GM23248 (cell line): ENCODE results near the gene STON2.

ENCODE experiments used
- EZH2 ChIP-seq: fragments of 200-600 bp; sonication (generic); IDR thresholded peaks from 2 replicates; pipeline ENCODE4 v1.6.1; 2018; ENCODE audit warnings: antibody characterized with exemption, mild to moderate bottlenecking; ENCODE audit not compliant: insufficient read depth, poor library complexity, severe bottlenecking
- EZH2phosphoT487 ChIP-seq: fragments of 200-600 bp; sonication (generic); IDR thresholded peaks from 2 replicates; pipeline ENCODE4 v1.6.1; 2018; ENCODE audit warnings: antibody characterized with exemption, moderate library complexity, mild to moderate bottlenecking, low read depth; ENCODE audit not compliant: insufficient read depth

GRCh38 chr14:81310606-81311005, 89.5 kb downstream of the STON2 start:
- TF ChIP-seq EZH2phosphoT487: no peak
- no peak for TF ChIP-seq EZH2
